K562 (cell line): ENCODE data around the gene EML3. TPM values are rescaled to one million over a fixed set of nuclear protein-coding genes. Genes with fewer than 3 reads are reported as not detected.

ENCODE experiments used
- CEBPB ChIP-seq: fragments of 450-650 bp; IDR thresholded peaks from 2 replicates; pipeline ENCODE4 v1.6.1; 2016; ENCODE audit warnings: missing genetic modification characterization, missing compliant biosample characterization
- CHD2 ChIP-seq: IDR thresholded peaks from 2 replicates; pipeline ENCODE4 v1.6.1; 2011; ENCODE audit warnings: low read depth, low read length
- CXXC5 ChIP-seq: fragments of 250-450 bp; sonication (Bioruptor Pico); IDR thresholded peaks from 2 replicates; pipeline ENCODE4 v1.8.0; 2022; ENCODE audit warnings: inconsistent platforms, mild to moderate bottlenecking, moderate library complexity
- ETV5 ChIP-seq: sonication (generic); formaldehyde crosslinking; IDR thresholded peaks from 2 replicates; pipeline ENCODE4 v1.4.0; 2020; ENCODE audit warnings: low read depth, mild to moderate bottlenecking, missing genetic modification reagents
- FOSL1 ChIP-seq: fragments of 200-800 bp; sonication (Bioruptor generic); conservative IDR thresholded peaks from 2 replicates; pipeline ENCODE4 v1.6.1; 2016; ENCODE audit warnings: missing genetic modification characterization, missing compliant biosample characterization
- HMG20B ChIP-seq: fragments of 250-450 bp; sonication (Bioruptor Pico); IDR thresholded peaks from 2 replicates; pipeline ENCODE4 v1.5.0; 2021; ENCODE audit warnings: mild to moderate bottlenecking
- JUN ChIP-seq, 2 experiments: sonication (generic) in 1 of 2; formaldehyde crosslinking in 1 of 2; IDR thresholded peaks; 2 replicates each; pipeline versions ENCODE4 v1.6.1 to v1.8.0; 2012 to 2022; ENCODE audit warnings: borderline replicate concordance in 2 of 2, mild to moderate bottlenecking in 2 of 2, improper control_type of control experiment in 1 of 2, low read depth in 1 of 2, low read length in 1 of 2, missing genetic modification reagents in 1 of 2
- JUNB ChIP-seq: fragments of 450-650 bp; formaldehyde crosslinking; conservative IDR thresholded peaks from 2 replicates; pipeline ENCODE4 v1.4.0; 2020; ENCODE audit warnings: mild to moderate bottlenecking
- L3MBTL2 ChIP-seq: fragments of 450-650 bp; IDR thresholded peaks from 2 replicates; pipeline ENCODE4 v1.6.1; 2016; ENCODE audit warnings: mild to moderate bottlenecking, moderate library complexity
- NCOA1 ChIP-seq: fragments of 450-650 bp; IDR thresholded peaks from 2 replicates; pipeline ENCODE4 v1.6.1; 2016; ENCODE audit warnings: low read depth
- NFIC ChIP-seq: fragments of 450-650 bp; IDR thresholded peaks from 2 replicates; pipeline ENCODE4 v1.6.1; 2017; ENCODE audit warnings: mild to moderate bottlenecking, inconsistent platforms
- RBM22 ChIP-seq: fragments of 200-400 bp; formaldehyde crosslinking; IDR thresholded peaks from 2 replicates; pipeline ENCODE4 v1.6.1; 2018; ENCODE audit warnings: low read length, low read depth; ENCODE audit not compliant: poor library complexity, severe bottlenecking
- SAFB2 ChIP-seq: fragments of 200-400 bp; formaldehyde crosslinking; IDR thresholded peaks from 2 replicates; pipeline ENCODE4 v1.6.1; 2018; ENCODE audit warnings: borderline replicate concordance, low read length, low read depth, moderate library complexity; ENCODE audit not compliant: severe bottlenecking
- SOX6 ChIP-seq: fragments of 450-650 bp; IDR thresholded peaks from 2 replicates; pipeline ENCODE4 v1.6.1; 2014; ENCODE audit warnings: mild to moderate bottlenecking
- ZFP1 ChIP-seq: fragments of 450-650 bp; formaldehyde crosslinking; IDR thresholded peaks from 2 replicates; pipeline ENCODE4 v1.4.0; 2020; ENCODE audit warnings: mild to moderate bottlenecking, mixed read lengths
- ZNF140 ChIP-seq: fragments of 250-450 bp; sonication (Bioruptor Pico); IDR thresholded peaks from 2 replicates; pipeline ENCODE4 v1.8.0; 2021; ENCODE audit warnings: moderate library complexity, mild to moderate bottlenecking, inconsistent platforms
- ZNF586 ChIP-seq: fragments of 450-650 bp; formaldehyde crosslinking; conservative IDR thresholded peaks from 2 replicates; pipeline ENCODE4 v1.4.0; 2020; ENCODE audit warnings: mild to moderate bottlenecking, moderate library complexity
- polyA plus RNA-seq, 8 experiments: library from polyadenylated mRNA; depleted of rRNA in 4 of 8; stranded (reverse) in 5 of 8; unstranded in 3 of 8; fragments of >200 nt; fragmentation: Nextera tagmentation in 2 of 8; fragmentation: Illumina TruSeq in 1 of 8; extraction: Ambion mirVana in 2 of 8; extraction: Trizol in 1 of 8; gene quantifications; 2 replicates each; pipeline versions ENCODE4 v1.2.1 to v1.2.3, GENCODE V29; 2011 to 2014; ENCODE audit warnings: inconsistent platforms in 1 of 8, missing spikeins in 1 of 8
- total RNA-seq, 7 experiments: library from RNA; depleted of rRNA in 6 of 7; stranded (reverse); fragments of >200 nt in 6 of 7; fragmentation: Illumina TruSeq in 2 of 7; extraction: Trizol in 2 of 7; gene quantifications; 2 replicates each; pipeline versions ENCODE4 v1.2.1 to v1.2.3, GENCODE V29; 2011 to 2021; ENCODE audit warnings: low replicate concordance in 1 of 7
- TF ChIP-seq, protein P1 (sequence below): sonication (generic); formaldehyde crosslinking; IDR thresholded peaks from 2 replicates; pipeline ENCODE4 v1.8.1; 2023; ENCODE audit warnings: mild to moderate bottlenecking, missing genetic modification reagents
- TF ChIP-seq, protein P2 (sequence below): fragments of 450-650 bp; IDR thresholded peaks from 2 replicates; pipeline ENCODE4 v1.7.1; 2018; ENCODE audit warnings: mild to moderate bottlenecking, low read depth; ENCODE audit not compliant: partially characterized antibody
- TF ChIP-seq, protein P3 (sequence below): sonication (generic); formaldehyde crosslinking; IDR thresholded peaks from 2 replicates; pipeline ENCODE4 v1.5.0; 2020; ENCODE audit warnings: missing genetic modification reagents
- TF ChIP-seq, protein P4 (sequence below): sonication (generic); formaldehyde crosslinking; IDR thresholded peaks from 2 replicates; pipeline ENCODE4 v1.8.1; 2023; ENCODE audit warnings: mild to moderate bottlenecking, missing genetic modification reagents, moderate library complexity

EML3 gene
- total and polyA plus RNA-seq, 9 of the 15 experiments (the other 6 are each of a cell fraction or from before 2014, with no cell fraction given) = 0.32 to 90.5 (median 26.4) TPM

DNA sequence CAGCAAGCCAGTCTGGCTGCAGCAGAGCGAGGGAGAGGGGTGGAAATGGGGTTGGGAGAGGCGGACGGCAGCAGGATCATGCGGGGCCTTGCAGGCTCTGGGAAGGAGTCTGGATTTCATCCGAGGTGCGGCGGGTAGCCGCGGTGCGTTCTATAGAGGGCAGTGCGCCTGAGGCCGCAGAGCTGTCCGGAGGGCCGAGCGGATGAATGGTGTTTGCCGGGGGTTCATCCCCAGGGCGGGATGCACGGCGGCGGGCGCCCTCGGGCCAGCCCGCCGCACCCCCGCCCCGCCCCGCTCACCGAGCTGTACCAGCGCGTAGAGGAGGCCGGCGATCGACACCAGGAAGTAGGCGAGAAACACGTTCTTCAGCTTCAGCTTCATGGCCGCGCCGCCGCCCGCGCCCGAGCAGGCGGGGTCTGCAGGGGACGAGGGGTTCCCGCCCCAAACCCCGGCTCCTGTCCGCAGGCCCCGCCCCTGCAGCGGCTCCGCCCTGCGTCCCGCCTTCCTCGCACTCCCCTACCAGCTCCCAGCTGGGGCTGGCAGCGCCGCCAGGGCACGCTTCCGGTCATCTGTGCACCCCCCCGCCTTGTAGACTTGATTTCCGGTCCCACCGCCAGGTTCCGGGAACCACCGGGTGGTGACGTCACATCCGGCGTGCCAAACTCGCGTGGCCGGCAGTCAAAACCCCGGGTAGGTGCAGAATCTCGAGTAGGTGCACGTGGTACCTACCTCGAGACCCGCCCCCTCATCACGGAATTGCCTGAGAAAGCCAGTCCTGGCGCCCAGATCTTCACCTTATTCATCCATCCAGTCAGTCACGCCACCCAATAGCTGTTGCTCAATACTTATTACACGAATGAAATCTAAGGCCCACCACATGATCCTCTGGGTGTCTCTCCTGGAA lies 9.2 kb upstream of the EML3 start, which contains the start of gene B3GAT3 (continued):
- TF ChIP-seq, protein P1, sequence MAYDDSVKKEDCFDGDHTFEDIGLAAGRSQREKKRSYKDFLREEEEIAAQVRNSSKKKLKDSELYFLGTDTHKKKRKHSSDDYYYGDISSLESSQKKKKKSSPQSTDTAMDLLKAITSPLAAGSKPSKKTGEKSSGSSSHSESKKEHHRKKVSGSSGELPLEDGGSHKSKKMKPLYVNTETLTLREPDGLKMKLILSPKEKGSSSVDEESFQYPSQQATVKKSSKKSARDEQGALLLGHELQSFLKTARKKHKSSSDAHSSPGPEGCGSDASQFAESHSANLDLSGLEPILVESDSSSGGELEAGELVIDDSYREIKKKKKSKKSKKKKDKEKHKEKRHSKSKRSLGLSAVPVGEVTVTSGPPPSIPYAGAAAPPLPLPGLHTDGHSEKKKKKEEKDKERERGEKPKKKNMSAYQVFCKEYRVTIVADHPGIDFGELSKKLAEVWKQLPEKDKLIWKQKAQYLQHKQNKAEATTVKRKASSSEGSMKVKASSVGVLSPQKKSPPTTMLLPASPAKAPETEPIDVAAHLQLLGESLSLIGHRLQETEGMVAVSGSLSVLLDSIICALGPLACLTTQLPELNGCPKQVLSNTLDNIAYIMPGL (CRISPR knock-in tag) = 0 out of 2 replicates have a peak, but pooled peaks have one; percentile 26
- TF ChIP-seq HMG20B (CRISPR knock-in tag) = no peak
- TF ChIP-seq, protein P2, sequence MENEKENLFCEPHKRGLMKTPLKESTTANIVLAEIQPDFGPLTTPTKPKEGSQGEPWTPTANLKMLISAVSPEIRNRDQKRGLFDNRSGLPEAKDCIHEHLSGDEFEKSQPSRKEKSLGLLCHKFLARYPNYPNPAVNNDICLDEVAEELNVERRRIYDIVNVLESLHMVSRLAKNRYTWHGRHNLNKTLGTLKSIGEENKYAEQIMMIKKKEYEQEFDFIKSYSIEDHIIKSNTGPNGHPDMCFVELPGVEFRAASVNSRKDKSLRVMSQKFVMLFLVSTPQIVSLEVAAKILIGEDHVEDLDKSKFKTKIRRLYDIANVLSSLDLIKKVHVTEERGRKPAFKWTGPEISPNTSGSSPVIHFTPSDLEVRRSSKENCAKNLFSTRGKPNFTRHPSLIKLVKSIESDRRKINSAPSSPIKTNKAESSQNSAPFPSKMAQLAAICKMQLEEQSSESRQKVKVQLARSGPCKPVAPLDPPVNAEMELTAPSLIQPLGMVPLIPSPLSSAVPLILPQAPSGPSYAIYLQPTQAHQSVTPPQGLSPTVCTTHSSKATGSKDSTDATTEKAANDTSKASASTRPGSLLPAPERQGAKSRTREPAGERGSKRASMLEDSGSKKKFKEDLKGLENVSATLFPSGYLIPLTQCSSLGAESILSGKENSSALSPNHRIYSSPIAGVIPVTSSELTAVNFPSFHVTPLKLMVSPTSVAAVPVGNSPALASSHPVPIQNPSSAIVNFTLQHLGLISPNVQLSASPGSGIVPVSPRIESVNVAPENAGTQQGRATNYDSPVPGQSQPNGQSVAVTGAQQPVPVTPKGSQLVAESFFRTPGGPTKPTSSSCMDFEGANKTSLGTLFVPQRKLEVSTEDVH = peak; percentile 96
- peak; percentile 87 for TF ChIP-seq CHD2
- TF ChIP-seq ZFP1 (CRISPR knock-in tag) = no peak
- TF ChIP-seq JUN (IDR thresholded peaks at IDR 0.05; ENCODE audit: borderline replicate concordance, low read depth, low read length) = peak; percentile 93
- no peak for TF ChIP-seq JUN (CRISPR knock-in tag; IDR thresholded peaks at IDR 0.05; ENCODE audit: borderline replicate concordance)
- TF ChIP-seq JUNB = peak; percentile 78
- TF ChIP-seq NCOA1 = peak; percentile 82; the same call in 1 of the 2 replicates
- TF ChIP-seq RBM22 = peak; percentile 66
- no peak for TF ChIP-seq SAFB2
- no peak for TF ChIP-seq ZNF586 (CRISPR knock-in tag)
- peak; percentile 35 for TF ChIP-seq FOSL1 (tag)
- peak; percentile 99 for TF ChIP-seq ETV5
- no peak for TF ChIP-seq ZNF140 (CRISPR knock-in tag)
- TF ChIP-seq NFIC = peak; percentile 60
- peak; percentile 77 for TF ChIP-seq CXXC5 (CRISPR knock-in tag)
- TF ChIP-seq CEBPB (tag) = peak; percentile 95
- TF ChIP-seq SOX6 = peak; percentile 82
- TF ChIP-seq, protein P3, sequence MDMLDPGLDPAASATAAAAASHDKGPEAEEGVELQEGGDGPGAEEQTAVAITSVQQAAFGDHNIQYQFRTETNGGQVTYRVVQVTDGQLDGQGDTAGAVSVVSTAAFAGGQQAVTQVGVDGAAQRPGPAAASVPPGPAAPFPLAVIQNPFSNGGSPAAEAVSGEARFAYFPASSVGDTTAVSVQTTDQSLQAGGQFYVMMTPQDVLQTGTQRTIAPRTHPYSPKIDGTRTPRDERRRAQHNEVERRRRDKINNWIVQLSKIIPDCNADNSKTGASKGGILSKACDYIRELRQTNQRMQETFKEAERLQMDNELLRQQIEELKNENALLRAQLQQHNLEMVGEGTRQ (CRISPR knock-in tag) = peak; percentile 69
- TF ChIP-seq, protein P4, sequence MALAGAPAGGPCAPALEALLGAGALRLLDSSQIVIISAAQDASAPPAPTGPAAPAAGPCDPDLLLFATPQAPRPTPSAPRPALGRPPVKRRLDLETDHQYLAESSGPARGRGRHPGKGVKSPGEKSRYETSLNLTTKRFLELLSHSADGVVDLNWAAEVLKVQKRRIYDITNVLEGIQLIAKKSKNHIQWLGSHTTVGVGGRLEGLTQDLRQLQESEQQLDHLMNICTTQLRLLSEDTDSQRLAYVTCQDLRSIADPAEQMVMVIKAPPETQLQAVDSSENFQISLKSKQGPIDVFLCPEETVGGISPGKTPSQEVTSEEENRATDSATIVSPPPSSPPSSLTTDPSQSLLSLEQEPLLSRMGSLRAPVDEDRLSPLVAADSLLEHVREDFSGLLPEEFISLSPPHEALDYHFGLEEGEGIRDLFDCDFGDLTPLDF = peak; percentile 88
- TF ChIP-seq L3MBTL2 = peak; percentile 95
